Mesothelial cell of epicardium (in vitro differentiated cells): ENCODE measurements around the gene GGA1. TPM values are rescaled to one million over a fixed set of nuclear protein-coding genes. Genes with fewer than 3 reads are reported as not detected.

Source experiments
- DNase-seq, 2 experiments: peaks; one replicate each; pipeline ENCODE4 v3.0.0; 2021; ENCODE audit warnings: low spot score in 2 of 2; ENCODE audit not compliant: unreplicated experiment in 2 of 2
- H3K27ac Mint-ChIP-seq: 2 replicates; pipeline ENCODE4 v1.8.0; 2021; ENCODE audit warnings: mixed read lengths
- H3K27me3 Mint-ChIP-seq: 2 replicates; pipeline ENCODE4 v1.8.0; 2021; ENCODE audit warnings: low read depth, mixed read lengths
- H3K36me3 Mint-ChIP-seq: 2 replicates; pipeline ENCODE4 v1.8.0; 2021; ENCODE audit warnings: mixed read lengths
- H3K4me1 Mint-ChIP-seq: 2 replicates; pipeline ENCODE4 v1.8.0; 2021; ENCODE audit warnings: mixed read lengths
- H3K4me3 Mint-ChIP-seq: 2 replicates; pipeline ENCODE4 v1.8.0; 2021; ENCODE audit warnings: mild to moderate bottlenecking, moderate library complexity, mixed read lengths
- H3K9me3 Mint-ChIP-seq: 2 replicates; pipeline ENCODE4 v1.8.0; 2021; ENCODE audit warnings: mixed read lengths
- CTCF ChIP-seq: fragments of 200-600 bp; sonication (generic); IDR thresholded peaks from one replicate; pipeline ENCODE4 v1.5.0; 2021; ENCODE audit warnings: antibody characterized with exemption; ENCODE audit not compliant: unreplicated experiment
- total RNA-seq: library from RNA; stranded (reverse); gene quantifications from 3 replicates; pipeline ENCODE4 v1.2.1, GENCODE V29; 2021

The GGA1 gene
- total RNA-seq, 1 donor from 2014 or later: 107 TPM

GRCh38 chr22:37659066-37659896, 50.6 kb downstream of the GGA1 start:
- Mint-ChIP-seq H3K27ac (peak overlapping the region; percentile 53), H3K4me3 (peak overlapping the region; percentile 71), H3K27me3 (no peaks in the 10 kb centered on the region), H3K36me3 (no peaks in the 10 kb centered on the region), H3K9me3 (no peaks in the 10 kb centered on the region), H3K4me1 (peaks cover 41% of the 10 kb centered on the region)
- no peak for DNase-seq
- TF ChIP-seq CTCF: no peak

- Mint-ChIP-seq H3K4me1 (peaks cover 41% of the 10 kb centered on the region), H3K27ac (peak overlapping the region; percentile 94), H3K27me3 (no peaks in the 10 kb centered on the region), H3K9me3 (no peaks in the 10 kb centered on the region), H3K36me3 (no peaks in the 10 kb centered on the region), H3K4me3 (peak overlapping the region; percentile 71)
- TF ChIP-seq CTCF: no peak
- DNase-seq: no peak
These were observed 51.5 kb downstream of the GGA1 start for GRCh38 chr22:37659897-37660708.

- no peaks in the 10 kb centered on the region for H3K9me3 Mint-ChIP-seq
- no peaks in the 10 kb centered on the region for H3K36me3 Mint-ChIP-seq
- H3K4me1 Mint-ChIP-seq: peaks cover 41% of the 10 kb centered on the region
- DNase-seq: no peak
- peak overlapping the region; percentile 94 for H3K27ac Mint-ChIP-seq
- TF ChIP-seq CTCF: no peak
- H3K4me3 Mint-ChIP-seq: peak overlapping the region; percentile 71
- H3K27me3 Mint-ChIP-seq: no peaks in the 10 kb centered on the region
These were observed 52.0 kb downstream of the GGA1 start for GRCh38 chr22:37660709-37661045.

GRCh38 chr22:37661160-37661924, 52.7 kb downstream of the GGA1 start:
- peak overlapping the region; percentile 71 for H3K4me3 Mint-ChIP-seq
- H3K36me3 Mint-ChIP-seq: peaks cover 4% of the 10 kb centered on the region
- H3K4me1 Mint-ChIP-seq: peaks cover 41% of the 10 kb centered on the region
- H3K9me3 Mint-ChIP-seq: no peaks in the 10 kb centered on the region
- no peak for TF ChIP-seq CTCF
- no peaks in the 10 kb centered on the region for H3K27me3 Mint-ChIP-seq
- peak overlapping the region; percentile 94 for H3K27ac Mint-ChIP-seq
- no peak for DNase-seq

- Mint-ChIP-seq H3K27me3 (no peaks in the 10 kb centered on the region), H3K4me1 (peaks cover 41% of the 10 kb centered on the region), H3K4me3 (no peak overlapping the region), H3K27ac (peak overlapping the region; percentile 89), H3K9me3 (no peaks in the 10 kb centered on the region), H3K36me3 (peaks cover 7% of the 10 kb centered on the region)
- no peak for TF ChIP-seq CTCF
- no peak for DNase-seq
These were observed 53.4 kb downstream of the GGA1 start for GRCh38 chr22:37662039-37662438.
